ENCODE results near the gene LEMD3.

DNA sequence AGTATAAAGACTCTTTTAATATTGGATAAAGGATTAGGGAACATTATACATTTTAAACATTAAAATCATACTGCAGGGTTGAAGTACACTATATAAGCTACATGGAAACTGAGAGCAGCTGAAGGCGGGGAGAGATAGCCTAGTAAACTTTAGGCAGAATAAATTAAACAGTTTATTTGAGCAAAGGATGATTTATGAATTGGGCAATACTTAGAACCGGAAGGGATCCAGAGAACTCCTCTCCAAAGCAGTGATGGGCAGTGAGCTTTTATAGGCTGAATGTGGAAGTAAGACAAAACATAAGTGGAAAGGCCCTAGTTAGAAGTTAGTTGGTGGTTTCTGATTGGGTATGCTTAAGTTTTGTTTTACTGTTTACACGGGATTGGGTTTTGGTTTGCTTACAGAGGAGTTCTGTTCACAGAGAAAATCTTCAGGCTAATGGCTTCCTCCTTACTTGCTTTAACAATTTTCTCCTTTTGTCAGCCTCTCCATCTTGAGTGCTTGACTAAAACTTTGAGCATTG is 18.9 kb downstream of the LEMD3 start:
- TF ChIP-seq, protein P1, sequence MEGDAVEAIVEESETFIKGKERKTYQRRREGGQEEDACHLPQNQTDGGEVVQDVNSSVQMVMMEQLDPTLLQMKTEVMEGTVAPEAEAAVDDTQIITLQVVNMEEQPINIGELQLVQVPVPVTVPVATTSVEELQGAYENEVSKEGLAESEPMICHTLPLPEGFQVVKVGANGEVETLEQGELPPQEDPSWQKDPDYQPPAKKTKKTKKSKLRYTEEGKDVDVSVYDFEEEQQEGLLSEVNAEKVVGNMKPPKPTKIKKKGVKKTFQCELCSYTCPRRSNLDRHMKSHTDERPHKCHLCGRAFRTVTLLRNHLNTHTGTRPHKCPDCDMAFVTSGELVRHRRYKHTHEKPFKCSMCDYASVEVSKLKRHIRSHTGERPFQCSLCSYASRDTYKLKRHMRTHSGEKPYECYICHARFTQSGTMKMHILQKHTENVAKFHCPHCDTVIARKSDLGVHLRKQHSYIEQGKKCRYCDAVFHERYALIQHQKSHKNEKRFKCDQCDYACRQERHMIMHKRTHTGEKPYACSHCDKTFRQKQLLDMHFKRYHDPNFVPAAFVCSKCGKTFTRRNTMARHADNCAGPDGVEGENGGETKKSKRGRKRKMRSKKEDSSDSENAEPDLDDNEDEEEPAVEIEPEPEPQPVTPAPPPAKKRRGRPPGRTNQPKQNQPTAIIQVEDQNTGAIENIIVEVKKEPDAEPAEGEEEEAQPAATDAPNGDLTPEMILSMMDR (IDR thresholded peaks at IDR 0.05), result no peak
- TF ChIP-seq REST (IDR thresholded peaks at IDR 0.05; ENCODE audit: insufficient read depth in 1 of 2, low read depth in 2 of 2, low read length in 1 of 2) (no peak), TCF7L2 (IDR thresholded peaks at IDR 0.05; ENCODE audit: low read depth, low read length) (no peak), SIN3A (IDR thresholded peaks at IDR 0.05; ENCODE audit: borderline replicate concordance, insufficient read depth, low read depth, low read length) (no peak), POLR2AphosphoS5 (IDR thresholded peaks at IDR 0.05; ENCODE audit: low read depth, low read length) (no peak)
